ENCODE results near the gene GPR156. TPM values are rescaled to one million over a fixed set of nuclear protein-coding genes. Genes with fewer than 3 reads are reported as not detected.

The GPR156 gene

GRCh38 chr3:120140098-120140742 is 144.8 kb downstream of the GPR156 start:
- H3K4me1 ChIP-seq (ENCODE audit: control insufficient read depth, insufficient read depth, low read length): peaks cover 20% of the 10 kb centered on the region
- no peak overlapping the region for H3K4me2 ChIP-seq (ENCODE audit: low read length)
- H3K4me3 ChIP-seq (ENCODE audit: low read length): no peak overlapping the region
- no peak overlapping the region for H3K9ac ChIP-seq (ENCODE audit: low read depth, low read length)
- H3K27me3 ChIP-seq (ENCODE audit: control insufficient read depth, insufficient read depth, low read length): no peaks in the 10 kb centered on the region
- no peaks in the 10 kb centered on the region for H3K9me3 ChIP-seq (replicated peaks; ENCODE audit: low read length)
- H3K36me3 ChIP-seq (ENCODE audit: insufficient read depth, low read length): no peaks in the 10 kb centered on the region

GRCh38 chr3:120139140-120139539 is 145.9 kb downstream of the GPR156 start:
- Histone ChIP-seq H3K9ac (ENCODE audit: low read depth, low read length) (no peak overlapping the region), H3K4me1 (ENCODE audit: control insufficient read depth, insufficient read depth, low read length) (peaks cover 12% of the 10 kb centered on the region), H3K4me3 (ENCODE audit: low read length) (no peak overlapping the region), H3K27me3 (ENCODE audit: control insufficient read depth, insufficient read depth, low read length) (no peaks in the 10 kb centered on the region), H3K9me3 (replicated peaks; ENCODE audit: low read length) (no peaks in the 10 kb centered on the region), H3K36me3 (ENCODE audit: insufficient read depth, low read length) (no peaks in the 10 kb centered on the region), H3K4me2 (ENCODE audit: low read length) (no peak overlapping the region)

DNA sequence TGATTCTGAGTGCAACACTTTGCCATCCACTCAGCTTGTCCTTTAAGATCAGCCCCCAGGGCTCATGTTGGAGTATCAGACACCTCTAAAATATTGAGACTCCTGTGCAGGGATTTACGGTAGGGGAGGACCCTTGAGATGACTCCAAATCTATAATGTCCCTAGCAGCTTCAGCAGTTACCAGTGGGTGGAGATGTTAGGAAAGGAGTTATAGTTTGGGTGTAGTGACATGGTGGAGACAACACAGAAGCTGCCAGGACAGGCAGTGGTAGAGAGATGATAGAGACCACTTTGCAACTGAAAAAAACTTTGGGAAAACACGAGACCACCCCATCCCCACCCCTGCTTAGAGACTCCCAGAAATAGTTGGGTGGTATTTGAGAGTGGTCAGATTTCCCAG is 147.5 kb downstream of the GPR156 start:
- Histone ChIP-seq H3K4me1 (ENCODE audit: control insufficient read depth, insufficient read depth, low read length) (peaks cover 10% of the 10 kb centered on the region), H3K36me3 (ENCODE audit: insufficient read depth, low read length) (no peaks in the 10 kb centered on the region), H3K27me3 (ENCODE audit: control insufficient read depth, insufficient read depth, low read length) (no peaks in the 10 kb centered on the region), H3K9ac (ENCODE audit: low read depth, low read length) (no peak overlapping the region), H3K9me3 (replicated peaks; ENCODE audit: low read length) (no peaks in the 10 kb centered on the region), H3K4me2 (ENCODE audit: low read length) (no peak overlapping the region), H3K4me3 (ENCODE audit: low read length) (no peak overlapping the region)

- Histone ChIP-seq H3K9me3 (replicated peaks; ENCODE audit: low read length) (no peaks in the 10 kb centered on the region), H3K4me3 (ENCODE audit: low read length) (no peak overlapping the region), H3K9ac (ENCODE audit: low read depth, low read length) (no peak overlapping the region), H3K4me1 (ENCODE audit: control insufficient read depth, insufficient read depth, low read length) (peaks cover 8% of the 10 kb centered on the region), H3K4me2 (ENCODE audit: low read length) (no peak overlapping the region), H3K27me3 (ENCODE audit: control insufficient read depth, insufficient read depth, low read length) (no peaks in the 10 kb centered on the region), H3K36me3 (ENCODE audit: insufficient read depth, low read length) (no peaks in the 10 kb centered on the region)
These were observed 154.4 kb downstream of the GPR156 start for GRCh38 chr3:120130656-120131055.

DNA sequence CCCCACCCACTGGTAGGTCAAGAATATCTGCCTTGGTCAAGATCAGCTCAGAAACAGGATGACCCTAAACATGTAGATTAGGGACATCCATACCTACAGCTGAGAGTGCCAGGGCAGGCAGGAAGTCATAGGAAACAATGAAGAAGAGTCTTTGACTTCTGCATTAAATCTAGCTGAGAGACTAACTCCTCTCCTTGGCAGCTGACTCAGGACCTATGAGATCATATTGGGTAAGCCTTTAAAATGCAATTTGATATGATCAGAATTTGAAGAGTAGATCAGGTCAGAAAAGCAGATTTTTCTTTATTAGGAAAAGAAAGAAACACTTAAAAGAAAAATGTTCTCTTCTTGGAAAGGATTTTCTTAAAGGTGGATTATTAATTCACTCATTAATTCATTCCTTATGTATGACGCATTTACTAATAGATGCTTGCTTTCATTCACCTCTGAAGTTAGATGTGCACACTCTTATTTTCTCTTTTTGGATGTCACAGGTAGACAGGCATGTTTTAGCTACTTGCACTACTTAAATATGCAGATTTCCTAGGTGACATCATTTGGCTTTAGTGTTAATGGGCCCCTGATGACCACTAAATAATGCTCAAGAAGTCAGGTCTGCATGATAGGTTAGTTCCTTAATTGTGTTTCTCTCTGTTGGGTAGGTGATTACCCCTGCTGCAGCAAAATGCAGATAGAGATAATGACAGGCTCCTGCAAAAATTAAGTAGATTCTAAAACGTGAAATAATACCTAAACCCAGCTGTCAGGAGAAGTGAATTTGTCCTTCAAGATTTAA is 155.1 kb downstream of the GPR156 start:
- Histone ChIP-seq H3K9me3 (replicated peaks; ENCODE audit: low read length) (no peaks in the 10 kb centered on the region), H3K4me1 (ENCODE audit: control insufficient read depth, insufficient read depth, low read length) (peaks cover 4% of the 10 kb centered on the region), H3K27me3 (ENCODE audit: control insufficient read depth, insufficient read depth, low read length) (no peaks in the 10 kb centered on the region), H3K4me3 (ENCODE audit: low read length) (no peak overlapping the region), H3K4me2 (ENCODE audit: low read length) (no peak overlapping the region), H3K9ac (ENCODE audit: low read depth, low read length) (no peak overlapping the region), H3K36me3 (ENCODE audit: insufficient read depth, low read length) (no peaks in the 10 kb centered on the region)

DNA sequence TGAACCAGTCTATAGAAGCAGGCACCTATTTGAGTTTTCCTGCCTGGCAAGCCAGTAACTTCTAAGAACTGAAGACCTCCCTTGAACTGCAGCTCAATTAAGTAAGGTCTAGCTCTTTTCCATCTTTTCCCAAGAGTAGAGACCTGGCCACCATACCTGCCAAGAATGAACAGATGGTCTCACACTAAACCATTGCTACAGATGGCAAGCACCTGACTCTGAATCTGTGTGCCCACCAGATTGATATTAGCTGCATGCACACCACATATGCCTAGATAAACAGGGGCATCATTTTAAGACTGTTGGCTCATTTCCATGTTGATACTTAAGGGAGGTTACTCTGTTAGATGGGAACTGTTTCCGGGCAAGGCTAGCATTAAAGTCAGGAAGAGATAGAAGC is 156.0 kb downstream of the GPR156 start:
- Histone ChIP-seq H3K4me2 (ENCODE audit: low read length) (no peak overlapping the region), H3K9me3 (replicated peaks; ENCODE audit: low read length) (no peaks in the 10 kb centered on the region), H3K4me3 (ENCODE audit: low read length) (no peak overlapping the region), H3K9ac (ENCODE audit: low read depth, low read length) (no peak overlapping the region), H3K4me1 (ENCODE audit: control insufficient read depth, insufficient read depth, low read length) (peaks cover 4% of the 10 kb centered on the region), H3K36me3 (ENCODE audit: insufficient read depth, low read length) (no peaks in the 10 kb centered on the region), H3K27me3 (ENCODE audit: control insufficient read depth, insufficient read depth, low read length) (no peaks in the 10 kb centered on the region)

DNA sequence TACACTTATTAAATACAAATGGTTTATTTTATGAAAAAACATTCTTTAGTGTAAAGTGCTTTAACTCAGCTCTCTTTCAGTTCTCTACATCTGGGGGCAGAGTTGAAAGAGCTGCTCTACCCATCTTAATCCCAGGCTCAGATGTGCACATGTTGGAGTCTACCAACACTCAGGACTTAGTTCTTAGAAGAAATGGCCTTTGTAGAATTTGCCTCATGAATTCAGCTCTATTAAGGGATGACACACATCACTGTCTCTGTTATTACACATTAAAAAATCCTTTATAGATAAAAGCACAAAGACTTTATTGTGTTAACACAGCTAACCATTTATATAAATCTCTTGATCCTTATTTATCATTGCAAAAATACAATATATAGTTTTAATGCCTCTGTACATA is 159.0 kb downstream of the GPR156 start:
- H3K4me3 ChIP-seq (ENCODE audit: low read length): no peak overlapping the region
- H3K9ac ChIP-seq (ENCODE audit: low read depth, low read length): no peak overlapping the region
- H3K9me3 ChIP-seq (replicated peaks; ENCODE audit: low read length): no peaks in the 10 kb centered on the region
- peaks cover 4% of the 10 kb centered on the region for H3K4me1 ChIP-seq (ENCODE audit: control insufficient read depth, insufficient read depth, low read length)
- H3K36me3 ChIP-seq (ENCODE audit: insufficient read depth, low read length): no peaks in the 10 kb centered on the region
- no peaks in the 10 kb centered on the region for H3K27me3 ChIP-seq (ENCODE audit: control insufficient read depth, insufficient read depth, low read length)
- H3K4me2 ChIP-seq (ENCODE audit: low read length): no peak overlapping the region

GRCh38 chr3:120119846-120120510 is 165.0 kb downstream of the GPR156 start:
- Histone ChIP-seq H3K27me3 (ENCODE audit: control insufficient read depth, insufficient read depth, low read length) (no peaks in the 10 kb centered on the region), H3K36me3 (ENCODE audit: insufficient read depth, low read length) (no peaks in the 10 kb centered on the region), H3K4me1 (ENCODE audit: control insufficient read depth, insufficient read depth, low read length) (peaks cover 4% of the 10 kb centered on the region), H3K9me3 (replicated peaks; ENCODE audit: low read length) (no peaks in the 10 kb centered on the region), H3K4me3 (ENCODE audit: low read length) (no peak overlapping the region), H3K9ac (ENCODE audit: low read depth, low read length) (no peak overlapping the region), H3K4me2 (ENCODE audit: low read length) (no peak overlapping the region)

Small RNAs within 50 kb of the gene (small RNA-seq; reads per million reads assigned to genes)
- gene RF00019: not detected
- gene RN7SL397P: not detected

All from skeletal muscle satellite cell (primary cell).